Measurements from ENCODE around the gene RAB11B. TPM values are rescaled to one million over a fixed set of nuclear protein-coding genes. Genes with fewer than 3 reads are reported as not detected.
"Not testable (repeated sequence)": the region's sequence is repeated elsewhere in the genome, so short reads cannot be mapped to it uniquely, and the experiment has no call there.

The RAB11B gene
- total and polyA plus RNA-seq, 8 donors = 47.7 to 116 (median 79.4) TPM

GRCh38 chr19:8413629-8413995, 23.5 kb downstream of the RAB11B start:
- Histone ChIP-seq H3K4me3 (peak overlapping the region; percentile 80 to 94 (median 86)), H3K27ac (peak overlapping the region; percentile 48 to 89 (median 80)), H3K36me3 (peaks cover 0 to 2% (median 0%) of the 10 kb centered on the region in 4 donors), H3K27me3 (no peaks in the 10 kb centered on the region), H3K4me1 (peaks cover 13 to 56% (median 27%) of the 10 kb centered on the region in 4 donors), H3K9me3 (no peaks in the 10 kb centered on the region)
- intact Hi-C loops (cut with DNase I; ENCODE audit: low total_unique reads) = no loop called here
- TF ChIP-seq EP300 (IDR thresholded peaks at IDR 0.05) (no peak), CTCF (IDR thresholded peaks at IDR 0.05) (no peak), POLR2A (IDR thresholded peaks at IDR 0.05) (no peak), POLR2AphosphoS5 (IDR thresholded peaks at IDR 0.05) (no peak)
- WGBS, 5 donors = 12 to 25% (median 18%) methylated on average over 3 of the region's 3 CpGs
- DNase-seq = no peak

GRCh38 chr19:8416796-8417195, 26.6 kb downstream of the RAB11B start:
- Histone ChIP-seq H3K4me1 (peaks cover 17 to 62% (median 29%) of the 10 kb centered on the region in 4 donors), H3K27ac (no peak overlapping the region), H3K9me3 (no peaks in the 10 kb centered on the region), H3K27me3 (no peaks in the 10 kb centered on the region), H3K4me3 (no peak overlapping the region), H3K36me3 (peaks cover 0 to 11% (median 4%) of the 10 kb centered on the region in 4 donors)
- no peak for DNase-seq
- no peak for TF ChIP-seq EP300 (IDR thresholded peaks at IDR 0.05)
- TF ChIP-seq POLR2AphosphoS5 (IDR thresholded peaks at IDR 0.05) = no peak
- TF ChIP-seq POLR2A (IDR thresholded peaks at IDR 0.05) = no peak
- WGBS, 5 donors = 68 to 94% (median 76%) methylated on average over 4 of the region's 4 CpGs
- intact Hi-C loops (cut with DNase I; ENCODE audit: low total_unique reads) = no loop called here

- 49 to 80% (median 62%) methylated on average over 14 to 28 of the region's 28 CpGs for WGBS, 5 donors
- Histone ChIP-seq H3K4me3 (no peak overlapping the region), H3K4me1 (peaks cover 20 to 52% (median 22%) of the 10 kb centered on the region in 4 donors), H3K27me3 (no peaks in the 10 kb centered on the region), H3K27ac (peak overlapping the region; percentile 47 to 80 (median 64)), H3K36me3 (peaks cover 2 to 32% (median 20%) of the 10 kb centered on the region in 4 donors), H3K9me3 (no peaks in the 10 kb centered on the region)
- intact Hi-C loops (cut with DNase I; ENCODE audit: low total_unique reads) = no loop called here
- peak in 1 of 2 donors; percentile 51 for DNase-seq
- no peak for TF ChIP-seq CTCF (IDR thresholded peaks at IDR 0.05)
- no peak for TF ChIP-seq POLR2A (IDR thresholded peaks at IDR 0.05)
These were observed 31.6 kb downstream of the RAB11B start for GRCh38 chr19:8421484-8422461.

GRCh38 chr19:8423817-8424223, 33.7 kb downstream of the RAB11B start:
- TF ChIP-seq CTCF (IDR thresholded peaks at IDR 0.05) = no peak
- peak; percentile 61 to 87 (median 73) for TF ChIP-seq POLR2AphosphoS5 (IDR thresholded peaks at IDR 0.05)
- Histone ChIP-seq H3K27me3 (no peaks in the 10 kb centered on the region), H3K9me3 (no peaks in the 10 kb centered on the region), H3K36me3 (peaks cover 5 to 45% (median 28%) of the 10 kb centered on the region in 4 donors), H3K27ac (peak overlapping the region; percentile 64 to 84 (median 77)), H3K4me3 (no peak overlapping the region), H3K4me1 (peaks cover 18 to 34% (median 21%) of the 10 kb centered on the region in 4 donors)
- DNase-seq = peak; percentile 89 to 94
- intact Hi-C loops (cut with DNase I; ENCODE audit: low total_unique reads) = no loop called here
- 27 to 49% (median 43%) methylated on average over 9 of the region's 9 CpGs for WGBS, 5 donors

- H3K27ac ChIP-seq; H3K9me3 ChIP-seq; DNase-seq; H3K4me3 ChIP-seq; H3K27me3 ChIP-seq; intact Hi-C loops (cut with DNase I; ENCODE audit: low total_unique reads): not testable (repeated sequence)
- Histone ChIP-seq H3K4me1 (peaks cover 18 to 34% (median 21%) of the 10 kb centered on the region in 4 donors), H3K36me3 (peaks cover 5 to 52% (median 39%) of the 10 kb centered on the region in 4 donors)
- 92 to 96% (median 94%) methylated on average over 6 of the region's 6 CpGs for WGBS, 5 donors
These were observed 35.2 kb downstream of the RAB11B start for GRCh38 chr19:8425331-8425730.

All from stomach (tissue), 9 donors.